ENCODE data around the gene LENG9. TPM values are rescaled to one million over a fixed set of nuclear protein-coding genes. Genes with fewer than 3 reads are reported as not detected.

Gene LENG9
- total RNA-seq, 2 donors from 2014 or later = 2.5 to 3.5 TPM

- H3K27me3 ChIP-seq (ENCODE audit: control insufficient read depth, insufficient read depth, low read length, poor library complexity, severe bottlenecking) = no peaks in the 10 kb centered on the region
- Mint-ChIP-seq H3K27me3 (ENCODE audit: insufficient read depth) (peaks cover 46% of the 10 kb centered on the region), H3K27ac (no peak overlapping the region), H3K36me3 (ENCODE audit: low read depth) (peaks cover 6% of the 10 kb centered on the region), H3K9me3 (no peaks in the 10 kb centered on the region), H3K4me1 (peaks cover 8% of the 10 kb centered on the region), H3K4me3 (no peak overlapping the region)
- no peak overlapping the region for H3K9ac ChIP-seq (ENCODE audit: extremely low read depth, low read length, poor library complexity, severe bottlenecking)
- no peak for DNase-seq
- no peak overlapping the region for H3K4me3 ChIP-seq (ENCODE audit: low read length)
- H3K9me3 ChIP-seq (ENCODE audit: control insufficient read depth, low read length) = no peaks in the 10 kb centered on the region
- 92 to 95% methylated on average over 3 to 5 of the region's 5 CpGs for WGBS, 2 experiments (ENCODE audit: insufficient coverage in 1 of 2, insufficient read length in 1 of 2)
- H3K36me3 ChIP-seq (ENCODE audit: control insufficient read depth, insufficient read depth, low read length) = peaks cover 9% of the 10 kb centered on the region
- TF ChIP-seq CTCF (conservative IDR thresholded peaks at IDR 0.05) = no peak
- peaks cover 4% of the 10 kb centered on the region for H3K4me1 ChIP-seq (ENCODE audit: control insufficient read depth, insufficient read depth, low read length)
- no peak overlapping the region for H3K27ac ChIP-seq (ENCODE audit: low read depth, low read length)
These were observed 29.9 kb downstream of the LENG9 start for GRCh38 chr19:54433697-54434096.

- H3K27ac Mint-ChIP-seq = no peak overlapping the region
- no peak overlapping the region for H3K4me3 ChIP-seq (ENCODE audit: low read length)
- no peak overlapping the region for H3K4me3 Mint-ChIP-seq
- peaks cover 8% of the 10 kb centered on the region for H3K4me1 Mint-ChIP-seq
- peak; percentile 47 for DNase-seq
- no peak overlapping the region for H3K9ac ChIP-seq (ENCODE audit: extremely low read depth, low read length, poor library complexity, severe bottlenecking)
- H3K36me3 ChIP-seq (ENCODE audit: control insufficient read depth, insufficient read depth, low read length) = no peaks in the 10 kb centered on the region
- peaks cover 4% of the 10 kb centered on the region for H3K36me3 Mint-ChIP-seq (ENCODE audit: low read depth)
- H3K4me1 ChIP-seq (ENCODE audit: control insufficient read depth, insufficient read depth, low read length) = peaks cover 4% of the 10 kb centered on the region
- no peak for TF ChIP-seq CTCF (conservative IDR thresholded peaks at IDR 0.05)
- no peaks in the 10 kb centered on the region for H3K9me3 ChIP-seq (ENCODE audit: control insufficient read depth, low read length)
- no peak overlapping the region for H3K27ac ChIP-seq (ENCODE audit: low read depth, low read length)
- H3K27me3 Mint-ChIP-seq (ENCODE audit: insufficient read depth) = peaks cover 60% of the 10 kb centered on the region
- no peaks in the 10 kb centered on the region for H3K9me3 Mint-ChIP-seq
- H3K27me3 ChIP-seq (ENCODE audit: control insufficient read depth, insufficient read depth, low read length, poor library complexity, severe bottlenecking) = peaks cover 3% of the 10 kb centered on the region
- WGBS, 2 experiments (ENCODE audit: insufficient coverage in 1 of 2, insufficient read length in 1 of 2) = 78 to 84% methylated on average over 8 to 10 of the region's 10 CpGs
These were observed 31.3 kb downstream of the LENG9 start for GRCh38 chr19:54432144-54432738.

GRCh38 chr19:54431255-54431838 is 32.2 kb downstream of the LENG9 start:
- Histone ChIP-seq H3K9ac (ENCODE audit: extremely low read depth, low read length, poor library complexity, severe bottlenecking) (no peak overlapping the region), H3K27ac (ENCODE audit: low read depth, low read length) (no peak overlapping the region), H3K4me3 (ENCODE audit: low read length) (no peak overlapping the region), H3K4me1 (ENCODE audit: control insufficient read depth, insufficient read depth, low read length) (peaks cover 2% of the 10 kb centered on the region), H3K9me3 (ENCODE audit: control insufficient read depth, low read length) (no peaks in the 10 kb centered on the region), H3K36me3 (ENCODE audit: control insufficient read depth, insufficient read depth, low read length) (no peaks in the 10 kb centered on the region), H3K27me3 (ENCODE audit: control insufficient read depth, insufficient read depth, low read length, poor library complexity, severe bottlenecking) (peaks cover 6% of the 10 kb centered on the region)
- WGBS, 2 experiments (ENCODE audit: insufficient coverage in 1 of 2, insufficient read length in 1 of 2) = 81 to 93% methylated on average over 5 to 11 of the region's 11 CpGs
- no peaks in the 10 kb centered on the region for H3K9me3 Mint-ChIP-seq
- H3K27me3 Mint-ChIP-seq (ENCODE audit: insufficient read depth) = peaks cover 69% of the 10 kb centered on the region
- peaks cover 2% of the 10 kb centered on the region for H3K36me3 Mint-ChIP-seq (ENCODE audit: low read depth)
- no peak for TF ChIP-seq CTCF (conservative IDR thresholded peaks at IDR 0.05)
- DNase-seq = no peak
- H3K27ac Mint-ChIP-seq = no peak overlapping the region
- peaks cover 7% of the 10 kb centered on the region for H3K4me1 Mint-ChIP-seq
- no peak overlapping the region for H3K4me3 Mint-ChIP-seq
